Rectal smooth muscle tissue (tissue), 1 donor: ENCODE results near the gene TMEM198.

ENCODE experiments used
- H3K27ac ChIP-seq: one replicate; pipeline ENCODE4 v1.7.0; 2013; ENCODE audit warnings: low read depth, low read length, inconsistent platforms
- H3K27me3 ChIP-seq: one replicate; pipeline ENCODE4 v1.7.0; 2013; ENCODE audit warnings: low read length; ENCODE audit not compliant: control insufficient read depth, insufficient read depth
- H3K36me3 ChIP-seq: one replicate; pipeline ENCODE4 v1.7.0; 2013; ENCODE audit warnings: low read length; ENCODE audit not compliant: control insufficient read depth, insufficient read depth
- H3K4me1 ChIP-seq: one replicate; pipeline ENCODE4 v1.7.0; 2013; ENCODE audit warnings: low read length; ENCODE audit not compliant: control insufficient read depth, insufficient read depth
- H3K4me3 ChIP-seq: one replicate; pipeline ENCODE4 v1.7.0; 2013; ENCODE audit warnings: low read length
- H3K9ac ChIP-seq: one replicate; pipeline ENCODE4 v1.7.0; 2013; ENCODE audit warnings: low read length

The TMEM198 gene

DNA sequence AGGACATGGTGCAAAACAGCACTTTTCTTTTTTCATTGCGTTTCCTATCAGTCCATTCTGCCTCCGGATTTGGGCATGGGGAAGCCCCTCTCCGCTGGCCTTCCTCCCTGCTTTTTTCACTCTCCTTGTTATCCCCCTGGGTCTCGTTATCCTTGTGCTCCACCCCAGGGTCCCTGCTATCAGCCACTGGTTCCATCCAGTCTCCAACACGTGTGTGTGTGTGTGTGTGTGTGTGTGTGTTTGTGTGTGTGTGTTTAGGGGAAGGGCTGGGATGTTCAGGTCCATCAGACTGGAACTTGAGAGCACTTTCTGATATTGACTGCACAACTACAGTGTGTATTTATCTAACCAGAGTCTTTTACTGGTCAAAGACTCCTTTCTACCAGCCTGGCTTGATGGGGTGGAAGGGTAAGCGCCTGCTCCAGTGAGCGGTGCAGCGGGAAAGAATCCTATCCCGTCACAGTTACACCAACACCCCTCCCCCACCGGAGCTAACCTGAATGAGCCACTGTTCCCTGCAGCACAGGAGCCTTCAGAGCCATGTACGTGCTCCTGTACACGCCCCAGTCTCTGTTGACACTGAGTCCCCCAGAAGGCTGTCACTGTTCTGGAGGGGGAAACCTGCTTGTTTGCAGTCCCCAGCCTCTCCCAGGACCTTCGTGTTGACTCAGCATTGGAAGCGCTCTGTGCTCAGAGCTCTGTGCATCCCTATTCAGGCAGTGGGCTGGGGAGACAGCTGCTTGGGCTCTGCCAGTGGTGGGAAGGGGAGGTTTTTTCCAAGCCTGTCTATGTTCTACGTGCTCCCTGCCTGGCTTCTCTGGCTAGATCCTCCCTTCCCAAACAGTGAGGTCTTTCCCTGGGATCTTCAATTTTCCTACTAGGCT is 32.9 kb downstream of the TMEM198 start:
- H3K27me3 ChIP-seq: peaks cover 6% of the 10 kb centered on the region
- H3K4me1 ChIP-seq: peaks cover 1% of the 10 kb centered on the region
- no peak overlapping the region for H3K4me3 ChIP-seq
- no peak overlapping the region for H3K9ac ChIP-seq
- no peaks in the 10 kb centered on the region for H3K36me3 ChIP-seq
- no peak overlapping the region for H3K27ac ChIP-seq

DNA sequence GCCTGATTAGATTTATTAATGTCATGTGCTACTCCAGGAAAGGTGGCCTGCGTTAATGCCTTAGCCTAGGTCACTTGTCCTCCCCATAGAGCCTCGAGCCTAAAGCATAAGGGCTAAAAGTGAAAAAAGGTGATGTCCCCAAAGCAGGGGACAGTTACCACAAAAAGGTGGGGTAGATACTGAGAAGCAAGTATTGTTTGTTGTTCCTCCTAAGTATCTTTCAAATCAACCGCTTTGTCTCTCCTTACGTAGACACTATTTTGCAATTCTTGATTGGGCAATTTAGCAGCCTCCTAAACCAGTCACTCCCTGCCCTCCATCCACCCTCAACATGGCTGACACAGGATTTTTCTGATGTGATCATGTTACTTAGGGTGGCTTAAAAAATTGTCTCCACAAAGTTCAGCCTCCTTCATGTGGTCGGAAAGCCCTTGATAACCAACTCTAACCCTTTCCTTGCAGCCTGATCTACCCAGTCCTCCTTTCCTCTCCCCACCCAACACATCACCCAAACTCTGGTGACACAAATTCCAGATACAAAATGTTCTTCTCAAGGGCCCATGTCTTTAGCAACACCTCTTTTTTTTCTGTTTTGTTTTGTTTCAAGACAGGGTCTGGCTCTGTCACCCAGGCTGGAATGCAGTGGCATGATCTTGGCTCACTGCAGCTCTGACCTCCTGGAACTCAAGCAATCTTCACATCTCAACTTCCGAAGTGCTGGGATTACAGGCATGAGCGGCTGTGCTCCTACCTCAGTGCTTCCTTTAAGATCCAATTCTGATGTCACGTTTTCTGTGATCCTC is 35.2 kb downstream of the TMEM198 start:
- no peak overlapping the region for H3K27ac ChIP-seq

DNA sequence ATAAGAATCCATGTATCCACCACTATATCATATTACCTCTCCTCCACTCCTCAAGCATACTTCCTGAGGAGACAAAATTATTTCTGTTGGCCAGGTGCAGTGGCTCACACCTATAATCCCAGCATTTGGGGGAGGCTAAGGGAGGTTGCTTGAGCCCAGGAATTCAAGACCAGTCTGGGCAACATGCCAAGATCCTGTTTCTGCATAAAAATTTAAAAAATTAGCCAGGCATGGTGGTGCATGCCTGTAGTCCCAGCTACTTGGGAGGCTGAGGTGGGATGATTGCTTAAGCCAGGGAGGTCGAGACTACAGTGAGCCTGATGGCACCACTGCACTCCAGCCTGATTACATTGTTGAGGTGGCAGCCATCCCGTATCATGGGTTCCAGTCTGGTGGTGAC is 37.5 kb downstream of the TMEM198 start:
- Histone ChIP-seq H3K36me3 (no peaks in the 10 kb centered on the region), H3K9ac (no peak overlapping the region), H3K4me3 (no peak overlapping the region), H3K27ac (no peak overlapping the region), H3K4me1 (no peaks in the 10 kb centered on the region), H3K27me3 (peaks cover 4% of the 10 kb centered on the region)

More for the DNA sequence above, 35.2 kb downstream of the TMEM198 start:
- no peaks in the 10 kb centered on the region for H3K36me3 ChIP-seq
- H3K27me3 ChIP-seq: peaks cover 6% of the 10 kb centered on the region
- H3K9ac ChIP-seq: no peak overlapping the region
- no peak overlapping the region for H3K4me3 ChIP-seq
- H3K4me1 ChIP-seq: no peaks in the 10 kb centered on the region

DNA sequence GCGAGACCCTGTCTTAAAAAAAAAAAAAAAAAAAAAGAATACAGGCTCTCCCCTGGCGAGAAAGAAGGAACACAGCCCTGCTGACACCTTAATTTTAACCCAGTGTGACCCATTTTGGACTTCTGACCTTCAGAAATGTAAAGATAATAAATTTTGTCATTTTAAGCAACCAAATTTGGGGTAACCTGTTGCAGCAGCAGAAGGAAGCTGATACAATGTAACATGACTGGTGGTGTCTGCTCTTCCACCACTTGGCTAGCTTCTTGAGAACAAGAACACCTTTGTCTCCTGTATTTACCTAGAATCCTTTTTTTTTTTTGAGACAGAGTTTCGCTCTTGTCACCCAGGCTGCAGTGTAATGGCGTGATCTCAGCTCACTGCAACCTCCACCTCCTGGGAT is 47.3 kb downstream of the TMEM198 start:
- no peak overlapping the region for H3K9ac ChIP-seq
- H3K4me3 ChIP-seq: no peak overlapping the region
- no peaks in the 10 kb centered on the region for H3K36me3 ChIP-seq
- no peaks in the 10 kb centered on the region for H3K27me3 ChIP-seq
- no peak overlapping the region for H3K27ac ChIP-seq
- H3K4me1 ChIP-seq: no peaks in the 10 kb centered on the region

DNA sequence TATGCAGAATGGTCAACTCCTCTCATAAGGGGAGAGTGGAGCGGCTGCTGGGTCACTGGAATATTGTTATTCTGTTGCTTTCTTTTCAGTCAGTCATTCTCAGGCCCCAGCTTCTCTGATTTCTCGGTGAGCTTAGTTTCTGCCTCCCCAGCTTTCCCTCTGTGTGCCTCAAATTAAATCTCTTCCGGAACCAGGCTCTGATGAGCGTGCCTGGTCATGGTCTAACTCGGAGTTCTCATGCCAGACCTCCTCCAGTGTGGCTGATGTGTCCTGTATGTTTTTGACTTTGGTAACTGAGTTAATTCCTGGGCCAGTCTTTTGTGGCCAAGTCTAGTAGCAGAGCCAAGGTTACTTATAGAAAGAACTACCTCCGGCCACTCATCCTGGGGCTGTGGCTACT is 48.9 kb downstream of the TMEM198 start:
- no peaks in the 10 kb centered on the region for H3K36me3 ChIP-seq
- H3K4me3 ChIP-seq: no peak overlapping the region
- no peaks in the 10 kb centered on the region for H3K27me3 ChIP-seq
- H3K27ac ChIP-seq: no peak overlapping the region
- H3K4me1 ChIP-seq: no peaks in the 10 kb centered on the region
- no peak overlapping the region for H3K9ac ChIP-seq

DNA sequence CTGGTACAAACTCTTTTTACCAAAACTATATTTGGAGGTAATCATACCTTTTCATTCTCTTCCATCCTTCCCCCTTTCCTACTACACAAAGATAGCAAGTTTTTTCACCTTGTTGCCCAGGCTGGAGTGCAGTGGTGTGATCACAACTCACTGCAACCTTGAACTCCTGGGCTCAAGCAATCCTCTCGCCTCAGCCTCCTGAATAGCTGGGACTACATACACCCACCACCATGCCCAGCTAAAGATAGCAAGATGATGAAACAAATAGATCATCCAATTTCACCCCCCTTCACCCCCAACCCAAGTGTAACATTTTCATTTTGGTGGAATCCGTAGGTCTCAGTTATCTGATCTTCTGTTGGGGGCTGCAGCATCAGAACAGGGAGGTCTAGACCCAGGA is 49.3 kb downstream of the TMEM198 start:
- H3K9ac ChIP-seq: no peak overlapping the region
- H3K27me3 ChIP-seq: no peaks in the 10 kb centered on the region
- peaks cover under 1% of the 10 kb centered on the region for H3K4me1 ChIP-seq
- H3K27ac ChIP-seq: no peak overlapping the region
- H3K4me3 ChIP-seq: no peak overlapping the region
- no peaks in the 10 kb centered on the region for H3K36me3 ChIP-seq

DNA sequence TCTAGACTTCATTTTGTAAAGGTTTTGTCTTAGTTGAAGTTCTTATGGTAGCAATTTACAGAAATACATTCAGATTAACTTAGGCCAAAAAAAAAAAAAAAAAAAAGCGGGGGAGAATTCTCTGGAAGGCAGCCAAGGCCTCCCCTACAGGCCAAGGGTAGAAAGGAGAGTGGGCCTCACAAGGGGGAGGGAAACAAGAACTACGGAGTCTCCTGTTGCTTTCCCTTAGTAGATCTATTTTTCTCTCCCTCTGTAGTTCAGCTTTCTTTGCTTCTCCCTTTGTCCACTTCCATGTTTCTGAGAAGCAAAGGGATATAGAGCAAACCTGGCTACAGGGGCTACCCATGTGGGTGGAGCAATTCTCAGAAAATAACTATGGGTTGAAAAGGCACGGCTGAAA is 51.4 kb downstream of the TMEM198 start:
- Histone ChIP-seq H3K27ac (no peak overlapping the region), H3K9ac (no peak overlapping the region)

DNA sequence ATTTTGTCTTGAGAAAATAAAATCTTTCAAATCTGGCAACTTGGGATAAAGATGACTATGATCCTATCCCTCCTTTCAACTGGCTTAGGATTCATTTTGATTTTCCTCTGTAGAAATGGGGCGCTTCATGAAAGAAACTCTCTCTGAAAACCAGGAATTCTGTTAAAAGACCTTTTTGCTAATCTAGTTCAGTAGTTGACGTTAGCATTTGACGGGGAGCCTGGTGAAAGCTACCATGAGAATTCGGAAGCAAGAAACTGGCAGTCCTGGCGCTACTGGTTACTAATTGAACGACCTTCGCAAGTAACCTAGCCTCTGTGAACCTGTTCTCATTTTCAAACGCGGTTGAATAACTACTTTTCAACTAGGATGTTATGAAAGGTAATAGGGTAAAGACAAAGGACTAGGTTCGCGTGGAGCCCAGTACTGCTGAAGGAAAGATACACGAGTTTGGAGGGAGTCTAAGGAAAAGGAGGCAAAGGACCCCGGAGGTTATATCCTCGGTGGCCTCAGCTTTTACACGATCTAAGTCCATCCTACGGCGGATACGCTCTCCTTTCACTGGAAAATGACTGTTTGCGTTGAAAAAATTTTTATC is 53.2 kb downstream of the TMEM198 start:
- Histone ChIP-seq H3K4me3 (peak overlapping the region; percentile 100), H3K36me3 (peaks cover 6% of the 10 kb centered on the region), H3K27me3 (no peaks in the 10 kb centered on the region), H3K9ac (peak overlapping the region; percentile 4), H3K4me1 (peaks cover 4% of the 10 kb centered on the region), H3K27ac (peak overlapping the region; percentile 93)

More for the DNA sequence above, 51.4 kb downstream of the TMEM198 start:
- Histone ChIP-seq H3K36me3 (no peaks in the 10 kb centered on the region), H3K4me1 (peaks cover 4% of the 10 kb centered on the region), H3K27me3 (no peaks in the 10 kb centered on the region), H3K4me3 (no peak overlapping the region)

DNA sequence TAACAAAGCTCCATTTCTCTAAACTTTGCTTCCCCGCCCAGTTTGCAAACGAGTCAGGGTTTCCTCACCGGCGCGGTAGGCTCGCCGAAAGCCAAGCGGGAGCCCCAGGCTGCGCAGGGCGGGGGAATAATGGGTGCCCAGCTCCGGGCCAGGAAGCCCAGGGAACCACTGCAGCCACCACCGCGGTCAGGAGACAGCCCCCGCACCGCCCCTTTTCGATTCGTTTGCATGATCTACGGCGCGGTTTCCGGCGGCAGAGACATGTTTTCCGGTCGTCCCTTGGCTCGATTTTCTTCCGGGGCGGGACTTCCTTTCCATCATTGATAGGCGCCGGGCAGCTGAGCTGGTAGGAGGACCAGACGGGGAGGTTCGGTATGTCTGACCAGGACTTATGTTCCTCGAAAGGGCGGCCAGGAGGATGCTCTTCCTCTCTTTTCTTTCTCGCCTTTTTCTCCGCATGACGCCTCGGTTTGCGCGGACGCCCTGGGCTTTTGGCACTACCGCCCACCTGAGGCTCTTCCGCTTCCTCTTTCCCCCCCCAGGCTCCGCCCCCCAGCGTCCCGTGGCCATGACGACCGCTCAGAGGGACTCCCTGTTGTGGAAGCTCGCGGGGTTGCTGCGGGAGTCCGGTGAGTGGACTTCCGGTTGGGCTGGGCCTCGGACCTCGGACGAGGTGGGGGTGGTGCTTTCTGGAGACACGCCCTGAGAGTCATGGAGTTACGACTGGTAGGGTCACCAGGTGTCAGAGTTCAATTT is 53.9 kb downstream of the TMEM198 start, which contains the start of gene STK11IP:
Gene STK11IP, plus strand, starts transcription at position 306 of the 756 bp plus-strand sequence. Its CDS starts 263 bp downstream, at position 569.
- H3K27ac ChIP-seq: peak within 1 kb of the TSS; percentile 93
- H3K4me3 ChIP-seq: peak within 1 kb of the TSS; percentile 100
- H3K9ac ChIP-seq: peak within 1 kb of the TSS; percentile 62
- no peaks in the 10 kb centered on the region for H3K27me3 ChIP-seq
- H3K4me1 ChIP-seq: peaks cover 4% of the 10 kb centered on the region
- peaks cover 12% of the 10 kb centered on the region for H3K36me3 ChIP-seq

DNA sequence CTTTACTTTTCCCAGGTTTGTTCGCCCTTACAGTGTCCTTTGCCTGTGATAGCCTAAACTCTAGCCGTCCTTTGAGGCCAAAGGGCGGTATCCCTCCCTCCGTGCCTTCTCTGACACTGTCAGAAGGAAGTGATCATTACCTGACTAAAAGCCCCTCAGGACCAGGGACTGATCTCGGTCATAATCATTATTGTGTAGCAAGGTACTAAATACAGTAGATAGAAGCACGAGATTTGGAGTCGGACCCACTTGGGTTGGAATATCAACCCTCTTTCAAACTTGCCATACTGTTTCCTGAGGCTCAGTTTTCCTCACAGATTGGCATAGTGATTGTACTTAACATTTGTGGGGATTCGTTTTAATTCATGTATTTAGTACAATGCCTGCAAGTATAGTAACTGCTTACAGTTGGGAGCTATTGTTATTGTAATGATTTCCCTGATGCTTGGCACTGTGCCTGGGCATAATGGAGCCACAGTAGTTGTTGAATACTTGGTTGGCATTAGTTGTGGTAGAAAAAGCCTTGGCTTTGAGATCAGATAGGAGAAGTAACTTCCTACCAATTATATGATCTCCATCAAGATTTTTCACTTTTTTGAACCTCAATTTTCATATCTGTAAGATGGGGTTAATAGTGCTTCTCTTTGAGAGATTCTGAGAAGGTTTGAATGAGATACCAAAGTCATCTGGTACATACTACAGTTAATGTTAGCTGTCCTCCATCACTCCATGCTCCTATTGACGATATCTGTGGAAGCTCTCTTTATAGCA is 54.7 kb downstream of the TMEM198 start:
- H3K27ac ChIP-seq: peak overlapping the region; percentile 93
- H3K9ac ChIP-seq: peak overlapping the region; percentile 62

More for the DNA sequence above, 54.7 kb downstream of the TMEM198 start:
- Histone ChIP-seq H3K4me1 (peaks cover 4% of the 10 kb centered on the region), H3K4me3 (peak overlapping the region; percentile 100), H3K27me3 (no peaks in the 10 kb centered on the region), H3K36me3 (peaks cover 12% of the 10 kb centered on the region)
